Neural progenitor cell (in vitro differentiated cells): ENCODE measurements around the gene GARIN5A. TPM values are rescaled to one million over a fixed set of nuclear protein-coding genes. Genes with fewer than 3 reads are reported as not detected.

Source experiments
- DNase-seq: peaks from one replicate; pipeline ENCODE4 v3.0.0-alpha.2; 2016; ENCODE audit warnings: low spot score
- H2AFZ ChIP-seq: fragments of 200-600 bp; sonication (generic); replicated peaks from 2 replicates; pipeline ENCODE4 v1.6.1; 2016; ENCODE audit warnings: antibody characterized with exemption
- H3F3A ChIP-seq: fragments of 200-600 bp; sonication (generic); 2 replicates; pipeline ENCODE4 v1.6.1; 2016; ENCODE audit warnings: antibody characterized with exemption, low read depth
- H3K27ac ChIP-seq: fragments of 200-600 bp; sonication (generic); 2 replicates; pipeline ENCODE4 v1.5.1; 2016; ENCODE audit warnings: mild to moderate bottlenecking
- H3K27me3 ChIP-seq: fragments of 200-600 bp; sonication (generic); 2 replicates; pipeline ENCODE4 v1.6.1; 2016; ENCODE audit warnings: mild to moderate bottlenecking, moderate library complexity
- H3K36me3 ChIP-seq: fragments of 200-600 bp; sonication (generic); 2 replicates; pipeline ENCODE4 v1.5.1; 2016
- H3K4me1 ChIP-seq: fragments of 200-600 bp; sonication (generic); 2 replicates; pipeline ENCODE4 v1.6.1; 2016; ENCODE audit warnings: mixed run types
- H3K4me2 ChIP-seq: fragments of 200-600 bp; sonication (generic); 2 replicates; pipeline ENCODE4 v1.6.1; 2016
- H3K4me3 ChIP-seq: fragments of 200-600 bp; sonication (generic); 2 replicates; pipeline ENCODE4 v1.5.1; 2016
- H3K79me2 ChIP-seq: fragments of 200-600 bp; sonication (generic); 2 replicates; pipeline ENCODE4 v1.6.1; 2016; ENCODE audit warnings: low read depth
- H3K9ac ChIP-seq: fragments of 200-600 bp; sonication (generic); 2 replicates; pipeline ENCODE4 v1.6.1; 2016
- H3K9me3 ChIP-seq: fragments of 200-600 bp; sonication (generic); 2 replicates; pipeline ENCODE4 v1.5.1; 2016; ENCODE audit warnings: low read depth
- H4K20me1 ChIP-seq: fragments of 200-600 bp; sonication (generic); 2 replicates; pipeline ENCODE4 v1.6.1; 2016; ENCODE audit warnings: low read depth
- H3K27ac Mint-ChIP-seq: 3 replicates; pipeline ENCODE4 v1.8.0; 2021; ENCODE audit warnings: mixed read lengths
- H3K27me3 Mint-ChIP-seq: 2 replicates; pipeline ENCODE4 v1.8.0; 2022; ENCODE audit warnings: low read depth, mild to moderate bottlenecking, inconsistent platforms, moderate library complexity, mixed read lengths; ENCODE audit not compliant: insufficient read depth
- H3K36me3 Mint-ChIP-seq: 3 replicates; pipeline ENCODE4 v1.8.0; 2021; ENCODE audit warnings: mixed read lengths
- H3K4me1 Mint-ChIP-seq: 3 replicates; pipeline ENCODE4 v1.8.0; 2021; ENCODE audit warnings: mixed read lengths
- H3K4me3 Mint-ChIP-seq: 3 replicates; pipeline ENCODE4 v1.8.0; 2021; ENCODE audit warnings: mild to moderate bottlenecking, moderate library complexity, mixed read lengths
- H3K9me3 Mint-ChIP-seq: 3 replicates; pipeline ENCODE4 v1.8.0; 2020; ENCODE audit warnings: mixed read lengths
- CTCF ChIP-seq: fragments of 200-600 bp; sonication (generic); IDR thresholded peaks from 2 replicates; pipeline ENCODE4 v1.5.1; 2017; ENCODE audit warnings: antibody characterized with exemption, mild to moderate bottlenecking
- EZH2 ChIP-seq: fragments of 200-600 bp; sonication (generic); IDR thresholded peaks from 2 replicates; pipeline ENCODE4 v1.6.1; 2017; ENCODE audit warnings: antibody characterized with exemption, mild to moderate bottlenecking, moderate library complexity
- EZH2phosphoT487 ChIP-seq: fragments of 200-600 bp; sonication (generic); IDR thresholded peaks from 2 replicates; pipeline ENCODE4 v1.6.1; 2017; ENCODE audit warnings: antibody characterized with exemption
- total RNA-seq: library from RNA; depleted of rRNA; stranded (reverse); fragments of >200 nt; gene quantifications from 2 replicates; pipeline ENCODE4 v1.2.3, GENCODE V29; 2015; ENCODE audit warnings: low replicate concordance

Gene GARIN5A
- total RNA-seq, 1 donor from 2014 or later = 5.6 TPM

- no peak overlapping the region for H2AFZ ChIP-seq
- no peaks in the 10 kb centered on the region for H3K27me3 Mint-ChIP-seq
- H3K4me1 Mint-ChIP-seq = peaks cover 10% of the 10 kb centered on the region
- no peaks in the 10 kb centered on the region for H3K36me3 ChIP-seq
- peaks cover 10% of the 10 kb centered on the region for H4K20me1 ChIP-seq
- H3K4me3 Mint-ChIP-seq = no peak overlapping the region
- H3K4me3 ChIP-seq = no peak overlapping the region
- peaks cover 29% of the 10 kb centered on the region for H3K9me3 Mint-ChIP-seq
- H3K9me3 ChIP-seq = peaks cover 9% of the 10 kb centered on the region
- no peak overlapping the region for H3K27ac ChIP-seq
- no peak overlapping the region for H3K27ac Mint-ChIP-seq
- TF ChIP-seq EZH2phosphoT487 (no peak), CTCF (no peak), EZH2 (no peak)
- H3K27me3 ChIP-seq = peaks cover 11% of the 10 kb centered on the region
- no peak overlapping the region for H3K4me2 ChIP-seq
- H3K79me2 ChIP-seq = peaks cover 26% of the 10 kb centered on the region
- H3K9ac ChIP-seq = no peak overlapping the region
- peaks cover 34% of the 10 kb centered on the region for H3K36me3 Mint-ChIP-seq
- peaks cover under 1% of the 10 kb centered on the region for H3K4me1 ChIP-seq
- no peak for DNase-seq
- peaks cover 11% of the 10 kb centered on the region for H3F3A ChIP-seq
These were observed 5.7 kb upstream of the GARIN5A start for GRCh38 chr19:50482271-50482855.

- no peak overlapping the region for H3K4me3 ChIP-seq
- no peak overlapping the region for H3K9ac ChIP-seq
- H2AFZ ChIP-seq = no peak overlapping the region
- no peak for DNase-seq
- H4K20me1 ChIP-seq = peaks cover 14% of the 10 kb centered on the region
- Mint-ChIP-seq H3K27ac (no peak overlapping the region), H3K9me3 (peaks cover 28% of the 10 kb centered on the region), H3K4me3 (no peak overlapping the region), H3K27me3 (peaks cover 1% of the 10 kb centered on the region), H3K4me1 (peaks cover 11% of the 10 kb centered on the region), H3K36me3 (peaks cover 33% of the 10 kb centered on the region)
- peaks cover 3% of the 10 kb centered on the region for H3K27me3 ChIP-seq
- no peak overlapping the region for H3K4me2 ChIP-seq
- H3F3A ChIP-seq = peaks cover 12% of the 10 kb centered on the region
- no peak overlapping the region for H3K27ac ChIP-seq
- H3K79me2 ChIP-seq = peaks cover 32% of the 10 kb centered on the region
- H3K36me3 ChIP-seq = no peaks in the 10 kb centered on the region
- peaks cover 4% of the 10 kb centered on the region for H3K4me1 ChIP-seq
- TF ChIP-seq CTCF (no peak), EZH2phosphoT487 (no peak), EZH2 (no peak)
- peaks cover 5% of the 10 kb centered on the region for H3K9me3 ChIP-seq
These were observed 4.9 kb upstream of the GARIN5A start for GRCh38 chr19:50481351-50482149.

- Histone ChIP-seq H3K9me3 (no peaks in the 10 kb centered on the region), H3K9ac (no peak overlapping the region), H3K79me2 (peaks cover 32% of the 10 kb centered on the region), H4K20me1 (peaks cover 14% of the 10 kb centered on the region), H3K27ac (no peak overlapping the region), H3K27me3 (no peaks in the 10 kb centered on the region), H3K4me3 (no peak overlapping the region), H3K4me2 (no peak overlapping the region), H3K4me1 (peaks cover 4% of the 10 kb centered on the region), H3F3A (peaks cover 18% of the 10 kb centered on the region), H2AFZ (no peak overlapping the region), H3K36me3 (no peaks in the 10 kb centered on the region)
- TF ChIP-seq EZH2 = no peak
- TF ChIP-seq EZH2phosphoT487 = no peak
- no peak for TF ChIP-seq CTCF
- Mint-ChIP-seq H3K27me3 (peaks cover 5% of the 10 kb centered on the region), H3K36me3 (peaks cover 26% of the 10 kb centered on the region), H3K27ac (no peak overlapping the region), H3K9me3 (peaks cover 21% of the 10 kb centered on the region), H3K4me1 (peaks cover 12% of the 10 kb centered on the region), H3K4me3 (no peak overlapping the region)
- DNase-seq = no peak
These were observed 3.8 kb upstream of the GARIN5A start for GRCh38 chr19:50480281-50481111.
